GM21423 (cell line): ENCODE data around the gene ICE2.
A peak's percentile ranks its signal among the peaks of the same experiment; 100 is the strongest.

ENCODE experiments used
- ATAC-seq: cut with Tn5 transposase; IDR thresholded peaks from one replicate; pipeline ENCODE4 v1.9.1; 2021; ENCODE audit warnings: mild to moderate bottlenecking, moderate library complexity; ENCODE audit not compliant: unreplicated experiment

The ICE2 gene

DNA sequence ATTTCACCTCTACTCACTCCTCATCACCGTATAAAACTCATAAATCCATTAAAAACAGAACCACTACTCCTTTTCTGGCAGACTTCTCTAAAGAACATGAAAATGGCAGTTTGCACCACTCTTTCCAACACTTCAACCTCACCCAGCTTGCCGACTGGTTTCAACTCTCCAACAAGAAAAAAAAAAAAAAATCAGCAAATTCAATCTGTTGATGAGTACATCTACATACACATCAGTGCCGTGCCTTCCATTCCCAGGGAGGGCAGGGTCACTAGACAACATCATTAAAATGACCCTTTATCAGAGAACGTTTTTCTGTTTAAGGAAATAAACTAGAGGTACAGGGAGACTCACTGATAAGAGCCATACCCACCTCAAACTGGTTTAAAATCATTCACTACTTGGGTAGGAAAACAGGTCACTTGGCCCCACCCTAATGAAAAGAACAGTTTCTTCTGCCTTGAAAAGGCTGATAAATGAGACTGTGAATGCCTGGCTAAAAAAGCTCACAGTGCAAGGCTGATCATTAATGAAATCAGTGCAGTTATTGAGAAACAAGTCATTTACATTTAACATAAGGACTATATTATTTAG, 87.1 kb downstream of the ICE2 start:
- no peak for ATAC-seq

DNA sequence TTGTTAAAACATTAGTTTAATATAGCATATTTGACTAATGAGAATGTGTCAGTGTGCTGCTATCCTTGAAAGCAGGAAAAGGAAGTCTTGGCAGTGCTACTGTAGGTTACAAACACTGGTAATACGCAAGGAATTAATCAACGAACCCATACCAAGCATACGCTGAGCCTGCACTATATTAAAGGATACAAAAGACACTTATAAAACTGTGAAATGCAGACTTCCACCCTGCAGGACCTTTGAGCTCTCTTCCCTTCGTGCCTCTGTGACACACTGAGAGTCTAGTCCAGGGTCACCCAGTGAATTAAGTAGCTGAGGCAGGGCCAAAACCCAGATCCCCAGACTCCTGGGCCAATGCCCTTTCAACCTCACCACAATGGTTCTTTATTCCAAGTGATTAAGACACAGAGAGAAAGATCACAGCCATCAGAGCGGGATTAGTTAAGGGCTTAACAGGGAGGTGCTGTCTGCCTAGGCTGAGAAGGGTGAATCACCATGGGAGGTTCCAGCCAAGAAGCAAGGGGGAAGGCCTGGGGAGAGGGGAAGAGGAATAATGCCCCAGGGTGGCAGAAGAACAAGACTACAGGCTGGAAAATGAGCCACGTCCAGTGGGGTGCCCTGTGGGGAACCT, 88.0 kb downstream of the ICE2 start:
- no peak for ATAC-seq

DNA sequence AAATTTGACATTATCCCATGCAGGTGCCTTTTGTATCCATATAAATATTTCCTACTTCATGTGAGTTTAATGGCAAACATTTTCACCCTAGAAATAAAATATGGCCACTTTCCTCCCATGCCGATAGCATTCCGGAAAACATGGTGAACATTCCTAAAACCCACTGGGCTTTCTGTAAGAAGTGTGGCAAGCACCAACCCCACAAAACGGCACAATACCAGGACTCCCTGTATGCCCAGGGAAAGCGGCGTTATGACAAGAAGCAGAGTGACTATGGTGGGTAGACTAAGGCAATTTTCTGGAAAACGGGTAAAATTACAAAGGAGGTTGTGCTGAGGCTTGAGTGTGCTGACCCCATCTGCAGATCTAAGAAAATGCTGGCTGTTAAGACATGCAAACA, 88.7 kb downstream of the ICE2 start:
- ATAC-seq = no peak

DNA sequence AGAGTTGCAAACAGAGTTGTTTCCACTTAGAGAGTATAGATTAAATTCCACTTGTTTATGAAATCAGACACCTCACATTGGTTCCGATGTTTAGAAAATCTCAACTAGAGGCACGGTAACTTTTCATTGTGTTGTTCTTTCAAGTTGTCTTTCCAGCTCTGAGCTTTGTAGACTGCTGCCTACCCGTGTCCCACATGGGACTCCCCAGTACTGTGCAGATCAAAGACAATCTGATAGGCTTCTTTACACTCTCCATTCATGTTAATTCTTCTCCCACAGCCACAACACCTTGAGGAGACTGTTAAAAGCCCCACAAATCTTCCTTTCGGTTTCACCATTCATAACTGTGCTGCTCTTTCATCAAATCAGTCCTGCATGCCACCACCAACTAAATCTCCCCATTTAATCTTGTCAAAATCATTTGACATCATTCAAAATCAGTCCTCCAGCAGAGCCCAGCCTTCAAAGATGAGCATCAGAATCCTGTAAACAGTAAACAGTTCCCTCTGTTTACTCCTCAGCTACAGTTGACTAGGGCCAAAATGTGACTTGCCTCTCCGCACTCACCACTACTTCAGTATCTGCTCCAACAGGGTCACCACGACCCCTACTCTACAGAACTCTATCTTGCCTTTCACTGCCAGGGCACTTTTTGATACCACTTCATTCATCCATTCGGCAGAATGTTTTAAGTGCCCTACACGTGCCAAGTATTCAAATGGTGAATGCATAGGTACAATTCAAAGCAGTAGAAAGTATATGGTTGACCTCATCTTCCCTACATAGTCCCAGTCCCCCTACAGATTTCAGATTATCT, 89.5 kb downstream of the ICE2 start:
- peak; percentile 69 for ATAC-seq

DNA sequence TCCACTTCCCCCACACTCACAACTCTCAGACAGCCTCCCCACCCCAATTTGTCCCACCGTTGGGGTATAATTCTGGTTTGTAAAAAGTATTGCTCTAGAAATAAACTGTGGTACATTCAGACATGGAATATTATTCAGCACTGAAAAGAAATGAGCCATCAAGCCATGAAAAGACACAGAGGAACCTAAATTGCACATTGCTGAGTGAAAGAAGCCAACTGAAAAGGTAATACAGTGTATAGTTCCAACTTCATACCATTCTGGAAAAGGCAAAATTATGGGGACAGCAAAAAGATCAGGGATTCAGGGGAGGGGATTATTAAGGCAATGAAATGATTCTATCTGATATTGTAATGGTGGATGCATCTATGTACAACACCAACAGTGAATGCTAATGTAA, 91.6 kb downstream of the ICE2 start:
- ATAC-seq = no peak

DNA sequence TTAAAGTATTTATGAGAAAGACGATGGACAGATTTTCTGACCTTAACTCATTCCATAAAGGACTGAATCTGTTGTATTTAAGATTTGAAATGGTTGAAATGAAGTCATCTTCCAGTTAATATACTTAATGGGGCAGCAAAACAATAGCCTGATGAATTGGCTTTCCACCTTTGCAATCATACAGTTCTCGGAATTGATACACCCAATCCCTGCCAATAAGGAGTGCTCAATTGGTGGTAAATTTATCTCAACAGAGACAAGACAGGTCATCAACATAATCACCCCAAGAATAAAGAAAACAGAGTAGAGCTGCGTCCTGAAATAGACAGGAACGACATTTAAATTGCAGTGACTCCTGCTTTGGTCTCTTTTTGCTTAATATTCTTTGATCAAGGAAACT, 92.3 kb downstream of the ICE2 start:
- ATAC-seq = no peak

DNA sequence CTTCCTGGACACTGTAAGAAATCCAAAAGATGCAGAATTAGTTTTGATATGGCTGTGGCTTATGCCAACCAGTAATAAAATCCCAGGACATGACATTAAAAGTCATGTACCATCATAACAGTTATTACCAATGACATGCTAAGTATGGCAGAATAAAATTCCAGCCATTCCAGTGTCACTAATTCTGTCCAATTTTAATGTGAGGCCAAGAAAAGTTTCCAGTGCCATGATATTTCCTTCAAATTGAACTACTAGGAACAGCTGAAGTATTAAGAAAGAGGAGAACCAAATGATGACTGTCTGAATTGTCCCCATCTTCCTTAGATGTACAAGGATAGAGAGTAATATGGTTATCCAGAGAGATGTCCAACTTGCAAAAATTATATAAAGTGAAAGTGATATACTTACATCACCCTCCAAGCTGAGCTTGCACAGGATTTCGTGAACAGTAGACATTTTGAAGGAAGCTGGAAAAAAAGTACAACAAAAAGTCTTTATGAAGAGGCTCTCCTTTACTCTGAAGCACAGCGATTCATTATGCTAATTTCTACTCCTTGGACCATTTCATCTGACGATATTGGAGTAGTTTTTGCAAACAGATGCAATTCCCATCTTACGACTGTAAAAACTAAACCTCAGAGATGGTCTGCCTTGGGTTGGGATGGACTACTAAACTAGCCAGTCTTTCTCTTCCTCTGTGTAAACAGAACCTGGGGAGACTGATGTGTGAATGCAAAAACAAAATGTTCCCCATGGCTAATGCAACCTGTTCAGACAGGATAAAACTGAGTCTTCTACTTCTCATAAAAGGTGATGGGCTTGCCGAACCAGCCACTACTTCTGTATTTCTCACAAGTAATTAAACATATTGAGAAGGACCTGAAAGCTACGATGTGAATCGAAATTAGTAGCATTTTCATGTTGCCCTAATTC, 93.1 kb downstream of the ICE2 start:
- no peak for ATAC-seq

DNA sequence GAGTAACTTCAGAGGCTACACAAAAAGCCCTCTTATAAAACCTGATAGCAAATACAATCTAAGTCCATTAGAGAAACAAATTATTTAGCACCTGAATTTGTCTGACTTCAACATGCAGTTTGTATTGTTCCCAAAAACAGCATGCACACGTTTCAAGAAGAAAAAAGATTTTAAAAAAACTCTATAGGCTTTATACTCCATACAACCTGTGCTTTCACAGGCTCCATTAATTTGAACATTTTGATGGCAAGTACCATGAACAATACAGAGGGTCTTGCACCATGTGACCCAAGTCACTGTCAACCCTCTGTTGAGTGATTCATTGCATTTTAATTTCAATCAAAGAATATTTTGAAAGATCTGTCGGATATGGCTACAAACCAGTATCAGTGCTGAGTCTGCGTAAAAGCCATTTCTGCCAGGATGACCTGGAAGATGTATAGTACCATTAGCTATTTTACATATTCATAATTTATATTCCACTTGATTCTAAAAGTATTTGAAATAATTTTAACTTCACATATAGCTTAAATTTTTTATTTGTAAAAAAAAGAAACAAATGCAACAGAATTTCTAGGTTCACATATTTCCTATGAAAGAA, 94.3 kb downstream of the ICE2 start:
- ATAC-seq = no peak

DNA sequence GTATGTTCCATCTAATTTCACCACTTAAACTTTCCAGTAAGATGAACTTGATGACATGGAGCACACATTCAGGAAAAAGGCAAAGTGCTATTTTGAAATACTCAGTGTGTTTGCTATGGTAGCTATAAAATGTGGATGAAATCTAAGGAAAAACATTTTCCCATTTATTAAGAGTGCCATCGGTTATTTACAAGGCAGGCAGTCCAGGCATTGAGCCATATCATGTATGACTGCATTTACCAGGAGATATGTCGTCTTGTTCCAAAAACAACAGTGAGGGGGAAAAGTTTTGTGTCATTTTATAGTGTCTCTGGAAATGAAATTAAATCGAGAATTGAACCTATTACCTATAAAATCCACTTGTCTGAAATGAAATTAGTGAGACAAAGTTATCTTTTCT, 94.9 kb downstream of the ICE2 start:
- ATAC-seq = no peak

DNA sequence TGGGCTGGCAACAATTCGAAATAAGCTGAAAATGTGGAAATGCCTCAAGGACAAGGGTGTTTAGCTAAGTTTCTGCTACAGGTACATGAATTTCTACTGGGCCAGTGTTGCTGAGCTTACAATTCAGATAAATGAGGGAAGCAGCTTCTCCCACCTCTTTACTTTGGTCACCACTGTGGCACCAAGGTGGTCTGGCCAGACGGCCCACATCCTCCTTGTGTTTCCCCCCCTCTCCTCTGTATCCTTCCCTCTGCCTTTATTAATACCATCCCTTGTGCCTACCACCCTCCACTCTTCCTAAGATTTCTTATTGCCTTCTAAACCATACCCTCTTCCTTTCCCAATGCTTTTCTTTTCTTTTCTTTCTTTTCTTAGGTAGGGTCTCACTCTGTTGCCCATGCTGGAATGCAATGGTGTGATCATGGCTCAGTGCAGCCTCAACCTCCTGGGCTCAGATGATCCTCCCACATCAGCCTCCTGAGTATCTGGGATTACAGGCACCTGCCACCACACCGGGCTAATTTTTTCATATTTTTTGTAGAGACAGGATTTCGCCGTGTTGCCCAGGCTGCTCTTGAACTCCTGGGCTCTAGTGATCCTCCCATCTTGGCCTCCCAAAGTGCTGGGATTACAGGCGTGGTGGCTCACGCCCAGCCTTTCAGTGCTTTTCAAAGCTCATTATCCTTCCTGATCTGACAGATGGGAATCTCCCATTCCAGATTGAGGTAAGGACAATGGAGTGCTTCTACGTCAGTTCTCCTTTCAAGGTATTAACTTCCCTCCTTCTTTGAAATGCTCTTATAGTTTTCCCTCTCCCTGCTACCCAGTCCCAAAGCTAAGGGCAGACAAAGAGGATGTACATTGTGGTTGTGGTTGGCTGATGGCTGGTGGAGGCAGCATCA, 95.9 kb downstream of the ICE2 start:
- ATAC-seq = no peak

DNA sequence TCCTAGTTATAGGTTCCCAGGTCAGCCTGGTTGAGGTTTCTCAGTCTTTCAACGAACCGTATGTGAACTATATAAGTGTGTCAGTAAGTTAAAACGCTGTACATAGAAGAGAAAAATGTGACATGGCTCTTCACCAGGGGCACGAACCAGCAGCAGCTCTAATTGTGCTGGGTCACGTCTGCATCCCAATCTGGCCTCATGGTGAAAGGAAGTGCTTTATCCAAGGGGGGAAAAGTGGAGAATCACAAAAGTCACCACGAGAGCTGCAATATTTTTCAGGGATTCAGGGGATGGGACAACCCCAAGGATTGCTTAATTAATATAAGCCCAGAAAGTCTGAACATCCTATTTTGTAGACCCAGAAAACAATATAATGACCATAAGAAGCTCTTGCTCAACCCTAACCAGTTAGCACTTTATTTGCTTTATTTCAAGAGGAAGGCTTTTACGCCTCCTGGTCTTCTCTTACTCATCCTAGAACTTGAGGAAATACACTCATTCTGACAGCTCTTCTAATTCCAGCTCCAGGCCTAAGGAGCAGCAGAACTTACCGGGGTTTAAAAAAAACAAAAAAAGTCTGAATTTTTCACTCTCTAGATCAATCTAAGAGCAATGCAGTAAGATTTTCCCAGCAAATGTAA, 97.7 kb downstream of the ICE2 start:
- no peak for ATAC-seq

DNA sequence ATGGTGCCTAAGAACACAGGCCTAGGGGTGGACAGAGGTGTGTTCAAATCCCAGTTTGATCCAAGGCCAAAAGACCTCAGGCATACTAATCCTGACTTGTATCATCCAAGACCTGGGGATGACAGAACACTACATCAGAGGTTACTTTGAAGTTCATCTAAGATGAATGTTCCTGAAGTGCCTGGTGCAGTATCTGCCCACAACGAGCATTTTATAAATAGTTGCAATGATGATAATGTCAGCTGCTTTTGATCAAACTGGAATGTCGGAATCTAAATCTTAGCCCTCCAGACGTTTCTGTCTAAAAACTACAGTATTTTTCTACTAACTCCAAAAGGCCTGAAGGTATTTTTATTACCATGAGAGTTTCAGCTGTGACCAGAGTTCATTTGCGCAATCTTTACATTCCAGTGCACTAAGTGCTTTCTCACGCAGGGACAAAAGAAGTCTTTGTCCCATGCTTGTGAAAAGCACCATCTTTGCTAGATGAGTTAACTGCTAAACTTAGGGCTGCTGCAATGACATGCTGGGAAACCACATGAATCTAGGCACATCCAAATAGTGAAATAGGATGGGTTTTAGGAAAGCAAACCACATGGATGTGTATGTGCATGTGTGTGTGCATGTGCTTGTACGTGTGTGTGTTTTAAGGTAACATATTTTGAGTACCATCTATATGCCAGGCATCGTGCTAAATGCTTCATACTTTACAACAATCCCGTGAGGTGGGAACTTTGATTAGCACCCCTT, 99.2 kb downstream of the ICE2 start:
- no peak for ATAC-seq

DNA sequence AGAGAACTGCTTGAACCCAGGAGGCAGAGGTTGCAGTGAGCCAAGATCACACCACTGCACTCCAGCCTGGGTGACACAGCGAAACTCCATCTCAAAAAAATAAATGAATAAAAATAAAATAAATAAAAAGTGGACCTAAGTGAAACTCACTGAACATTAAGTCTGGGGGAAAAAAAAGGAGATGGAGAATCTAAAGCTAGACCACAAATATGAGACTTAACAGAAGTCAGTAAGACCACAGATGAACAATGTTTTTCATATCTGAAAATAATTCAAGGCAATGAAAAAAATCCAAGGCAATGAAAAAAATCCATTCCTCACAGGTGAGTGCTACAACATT, 99.8 kb downstream of the ICE2 start:
- ATAC-seq = no peak

DNA sequence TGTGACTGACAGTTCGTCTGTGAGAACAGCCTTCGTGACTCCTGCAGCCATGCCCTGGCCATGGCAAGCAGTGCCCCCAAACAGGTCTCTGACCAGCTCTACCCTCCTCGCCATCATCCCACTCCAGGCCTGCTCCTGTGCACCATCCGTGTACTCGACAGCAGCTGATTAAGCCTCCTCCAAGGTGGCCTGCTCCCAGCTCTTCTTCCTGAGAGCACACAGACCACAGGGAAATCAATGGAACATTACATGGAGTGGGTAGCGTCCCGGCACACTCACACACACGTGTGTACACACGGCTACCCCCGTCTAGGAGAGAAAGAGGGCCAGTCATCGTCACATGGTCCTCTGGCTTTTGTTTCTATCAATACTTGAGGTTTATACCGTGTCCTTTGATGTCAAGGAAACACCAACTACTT, 102.3 kb downstream of the ICE2 start:
- no peak for ATAC-seq

DNA sequence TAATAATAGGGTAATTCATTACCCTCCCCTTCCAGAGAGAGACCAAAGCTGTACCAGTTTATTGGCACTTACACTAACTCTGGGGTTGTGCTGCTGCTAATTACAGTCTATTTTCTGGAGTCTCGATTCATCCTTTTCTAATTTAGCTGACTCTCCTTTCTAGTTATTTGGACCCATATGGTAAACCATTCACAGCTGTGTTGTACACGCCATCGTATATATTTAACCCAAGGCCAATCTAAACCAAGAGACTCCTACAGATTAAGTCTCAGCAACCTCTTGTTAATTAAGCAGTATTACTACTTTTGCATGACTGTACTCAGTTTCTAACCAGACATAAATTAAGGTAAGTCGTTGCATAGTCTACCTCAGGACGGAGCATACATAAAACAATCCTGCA, 103.6 kb downstream of the ICE2 start:
- ATAC-seq = no peak

DNA sequence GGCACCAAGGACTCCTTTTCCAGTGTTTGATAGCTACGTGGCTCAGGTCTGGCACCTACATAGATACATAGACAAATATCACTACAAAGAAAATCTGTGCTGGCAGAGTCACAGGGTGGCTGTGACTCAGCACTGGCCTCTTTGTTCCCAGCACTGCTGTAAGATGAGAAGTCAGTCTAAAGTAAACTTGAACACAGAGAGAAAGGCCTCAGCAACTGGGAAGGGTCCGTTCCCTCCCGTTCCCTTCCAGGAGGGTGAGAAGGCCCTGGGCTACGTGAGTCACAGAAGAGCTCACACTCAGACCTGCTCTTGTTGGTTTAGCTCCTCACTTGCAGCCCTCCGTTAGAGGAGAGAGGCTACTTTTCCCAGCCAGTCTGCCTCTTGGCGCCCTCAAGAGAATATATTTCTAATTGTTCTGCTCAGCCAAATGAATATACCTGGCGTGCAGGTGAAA, 104.3 kb downstream of the ICE2 start:
- ATAC-seq = no peak

DNA sequence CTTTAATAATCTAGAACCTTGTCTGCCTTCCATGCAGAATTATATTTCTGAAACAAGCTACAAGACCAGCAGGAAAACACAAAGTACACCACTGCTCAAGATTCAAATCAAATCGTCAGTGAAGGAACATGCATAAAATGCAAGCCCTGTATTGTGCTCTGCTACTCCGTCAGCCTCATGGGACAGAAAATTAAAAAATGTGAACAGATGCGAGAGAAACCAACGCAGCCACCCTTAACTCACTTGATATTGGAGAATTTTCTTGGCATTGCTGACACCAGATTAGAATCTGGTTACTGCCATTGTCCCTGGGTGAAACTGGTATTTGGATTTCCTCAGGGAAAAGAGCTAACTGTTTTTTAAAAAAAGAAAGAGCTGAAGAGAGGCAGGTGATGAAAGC, 104.7 kb downstream of the ICE2 start:
- no peak for ATAC-seq

DNA sequence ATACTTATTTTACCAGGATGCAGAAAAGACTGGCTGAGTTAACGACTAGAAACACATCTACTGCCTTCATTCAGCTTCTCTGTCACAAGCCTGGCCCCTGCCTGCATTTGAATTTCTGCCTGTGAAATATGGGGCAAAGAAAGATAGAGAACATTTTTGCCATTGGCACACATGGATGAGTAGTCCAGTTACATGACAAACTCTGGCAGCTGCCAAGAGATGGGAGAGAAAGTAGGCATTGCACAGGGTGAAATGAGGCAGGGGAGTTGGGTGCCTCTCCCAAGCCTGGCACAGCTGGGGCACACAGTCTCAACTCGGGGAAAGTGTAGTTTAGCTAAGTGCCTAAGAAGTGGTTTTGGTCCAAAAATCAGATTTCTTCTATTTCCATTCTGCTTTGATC, 105.2 kb downstream of the ICE2 start:
- no peak for ATAC-seq

DNA sequence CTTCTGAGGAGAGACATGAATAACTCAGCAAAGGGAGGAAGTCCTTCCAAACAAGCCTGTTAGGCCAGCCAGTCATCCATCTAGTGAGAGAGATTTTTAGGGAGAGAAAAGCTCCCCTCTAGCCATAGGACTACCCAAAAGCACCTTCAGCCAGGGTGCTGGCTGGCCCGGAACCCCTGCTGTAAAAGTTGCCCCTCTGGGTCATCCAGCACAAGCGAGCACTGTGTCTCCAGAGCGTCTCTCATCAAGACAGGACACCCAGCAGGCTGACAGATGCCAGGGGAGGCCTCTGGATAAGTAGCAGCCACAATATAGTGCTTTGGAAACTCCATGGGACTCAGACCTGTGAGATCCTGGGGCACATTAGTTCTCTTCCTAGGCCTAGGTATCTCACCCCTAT, 105.6 kb downstream of the ICE2 start:
- no peak for ATAC-seq
